ENCODE measurements around the gene SEC22A.

The SEC22A gene

DNA sequence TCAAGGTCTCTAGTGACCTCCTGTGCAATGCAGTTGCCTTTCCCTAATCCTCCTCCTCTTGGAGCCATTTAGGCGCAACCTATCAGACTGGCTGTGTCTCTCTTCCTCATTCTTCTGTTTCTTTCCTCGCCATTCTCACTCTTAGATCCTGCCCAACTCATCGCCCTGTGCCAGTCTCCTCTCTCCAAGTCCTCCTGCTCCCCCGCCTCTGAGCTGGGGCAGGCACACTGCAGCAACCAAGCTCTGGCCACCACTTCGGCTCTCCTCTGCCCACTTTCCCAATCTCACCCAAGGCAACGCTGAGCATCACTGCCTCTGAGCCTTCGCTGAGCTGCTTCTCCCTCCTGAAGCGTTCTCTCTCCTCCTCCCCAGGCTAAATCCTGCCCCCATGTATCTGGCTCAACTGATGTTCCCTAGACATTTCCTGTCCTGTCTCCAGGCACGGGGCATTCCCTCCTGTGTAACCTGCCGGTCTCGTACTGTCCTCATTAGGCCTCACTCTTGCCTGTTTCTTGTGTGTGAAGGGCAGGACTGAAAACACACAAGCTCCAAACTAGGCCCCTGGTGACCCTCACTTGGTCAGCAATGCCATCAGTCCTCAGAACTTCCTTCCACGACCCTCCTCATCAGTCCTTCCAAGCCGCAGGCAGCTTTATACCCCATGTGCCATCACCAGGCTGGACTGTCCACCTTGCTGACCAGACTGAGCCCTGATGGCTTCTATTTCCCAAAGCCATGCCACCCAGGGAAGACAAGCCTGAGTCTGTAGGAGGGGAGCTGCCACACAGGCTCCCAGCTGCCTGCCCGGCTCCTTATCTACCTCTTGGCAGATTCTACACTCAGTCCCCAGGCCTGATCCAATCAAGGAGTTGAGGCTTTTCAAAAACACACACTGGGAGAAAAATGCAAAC lies 85.6 kb downstream of the SEC22A start:
- no CpG with 5 or more reads among the region's 14 CpGs for WGBS, 2 donors (ENCODE audit: extremely low coverage in 2 of 2, insufficient read length in 2 of 2, insufficient replicate concordance in 1 of 2)
- H3K36me3 ChIP-seq (replicated peaks in 1 of 2; ENCODE audit: control insufficient read depth in 2 of 2, insufficient read depth in 2 of 2, low read length in 2 of 2) = no peaks in the 10 kb centered on the region
- no peaks in the 10 kb centered on the region for H3K9me3 ChIP-seq (replicated peaks in 1 of 2; ENCODE audit: control insufficient read depth in 2 of 2, insufficient read depth in 1 of 2, low read depth in 1 of 2, low read length in 2 of 2)
- no peak for DNase-seq (ENCODE audit: low spot score)
- no peak overlapping the region for H2BK15ac ChIP-seq (ENCODE audit: low read length)
- peak overlapping the region in 1 of 2 donors; percentile 37 for H3K4me3 ChIP-seq (ENCODE audit: low read length in 2 of 2)
- H2BK12ac ChIP-seq (ENCODE audit: low read length) = no peak overlapping the region
- no peak overlapping the region for H3K4me2 ChIP-seq (ENCODE audit: insufficient read depth, low read length, poor library complexity, severe bottlenecking)
- H4K8ac ChIP-seq (ENCODE audit: low read depth, low read length) = no peak overlapping the region
- H2AK5ac ChIP-seq (ENCODE audit: low read depth, low read length) = no peak overlapping the region
- H3K27me3 ChIP-seq (ENCODE audit: control insufficient read depth in 3 of 3, insufficient read depth in 3 of 3, low read depth in 1 of 3, low read length in 3 of 3) = peaks cover 0 to 7% (median 2%) of the 10 kb centered on the region in 3 experiments
- no peak overlapping the region for H2BK120ac ChIP-seq (ENCODE audit: low read depth, low read length)
- H3K79me1 ChIP-seq (ENCODE audit: low read depth, low read length) = no peaks in the 10 kb centered on the region
- no peak overlapping the region for H3K23ac ChIP-seq (ENCODE audit: low read depth, low read length, poor library complexity)
- H4K91ac ChIP-seq (ENCODE audit: low read depth, low read length, poor library complexity) = no peak overlapping the region
- no peak overlapping the region for H2BK5ac ChIP-seq (ENCODE audit: low read length)
- H3K4me1 ChIP-seq (ENCODE audit: control insufficient read depth in 2 of 2, insufficient read depth in 1 of 2, low read depth in 1 of 2, low read length in 2 of 2) = no peaks in the 10 kb centered on the region
- H3K14ac ChIP-seq (ENCODE audit: low read length) = no peak overlapping the region
- no peak overlapping the region for H2AFZ ChIP-seq (ENCODE audit: low read length)
- no peak overlapping the region for H3K4ac ChIP-seq (ENCODE audit: low read length)
- no peak overlapping the region for H3K9ac ChIP-seq (ENCODE audit: low read depth, low read length, poor library complexity)
- H3K18ac ChIP-seq (ENCODE audit: low read length) = no peak overlapping the region
- no peak overlapping the region for H3K27ac ChIP-seq (replicated peaks; ENCODE audit: low read length)

- Histone ChIP-seq H3K4me2 (ENCODE audit: insufficient read depth, low read length, poor library complexity, severe bottlenecking) (no peak overlapping the region), H3K4me1 (ENCODE audit: control insufficient read depth in 2 of 2, insufficient read depth in 1 of 2, low read depth in 1 of 2, low read length in 2 of 2) (no peaks in the 10 kb centered on the region), H3K27ac (replicated peaks; ENCODE audit: low read length) (no peak overlapping the region), H2BK5ac (ENCODE audit: low read length) (no peak overlapping the region), H3K36me3 (replicated peaks in 1 of 2; ENCODE audit: control insufficient read depth in 2 of 2, insufficient read depth in 2 of 2, low read length in 2 of 2) (no peaks in the 10 kb centered on the region), H3K4me3 (ENCODE audit: low read length in 2 of 2) (no peak overlapping the region), H3K4ac (ENCODE audit: low read length) (no peak overlapping the region), H3K9ac (ENCODE audit: low read depth, low read length, poor library complexity) (no peak overlapping the region), H2AK5ac (ENCODE audit: low read depth, low read length) (no peak overlapping the region), H3K9me3 (replicated peaks in 1 of 2; ENCODE audit: control insufficient read depth in 2 of 2, insufficient read depth in 1 of 2, low read depth in 1 of 2, low read length in 2 of 2) (no peaks in the 10 kb centered on the region), H2BK15ac (ENCODE audit: low read length) (no peak overlapping the region), H2BK120ac (ENCODE audit: low read depth, low read length) (no peak overlapping the region), H4K91ac (ENCODE audit: low read depth, low read length, poor library complexity) (no peak overlapping the region), H3K14ac (ENCODE audit: low read length) (no peak overlapping the region), H3K79me1 (ENCODE audit: low read depth, low read length) (no peaks in the 10 kb centered on the region), H3K18ac (ENCODE audit: low read length) (no peak overlapping the region), H4K8ac (ENCODE audit: low read depth, low read length) (no peak overlapping the region), H3K23ac (ENCODE audit: low read depth, low read length, poor library complexity) (no peak overlapping the region), H3K27me3 (ENCODE audit: control insufficient read depth in 3 of 3, insufficient read depth in 3 of 3, low read depth in 1 of 3, low read length in 3 of 3) (peaks cover 0 to 9% (median 2%) of the 10 kb centered on the region in 3 experiments), H2AFZ (ENCODE audit: low read length) (no peak overlapping the region), H2BK12ac (ENCODE audit: low read length) (no peak overlapping the region)
- WGBS, 2 donors (ENCODE audit: extremely low coverage in 2 of 2, insufficient read length in 2 of 2, insufficient replicate concordance in 1 of 2) = no CpG with 5 or more reads among the region's 6 CpGs
- DNase-seq (ENCODE audit: low spot score) = no peak
Measured at GRCh38 chr3:123287962-123288302, 86.2 kb downstream of the SEC22A start.

DNA sequence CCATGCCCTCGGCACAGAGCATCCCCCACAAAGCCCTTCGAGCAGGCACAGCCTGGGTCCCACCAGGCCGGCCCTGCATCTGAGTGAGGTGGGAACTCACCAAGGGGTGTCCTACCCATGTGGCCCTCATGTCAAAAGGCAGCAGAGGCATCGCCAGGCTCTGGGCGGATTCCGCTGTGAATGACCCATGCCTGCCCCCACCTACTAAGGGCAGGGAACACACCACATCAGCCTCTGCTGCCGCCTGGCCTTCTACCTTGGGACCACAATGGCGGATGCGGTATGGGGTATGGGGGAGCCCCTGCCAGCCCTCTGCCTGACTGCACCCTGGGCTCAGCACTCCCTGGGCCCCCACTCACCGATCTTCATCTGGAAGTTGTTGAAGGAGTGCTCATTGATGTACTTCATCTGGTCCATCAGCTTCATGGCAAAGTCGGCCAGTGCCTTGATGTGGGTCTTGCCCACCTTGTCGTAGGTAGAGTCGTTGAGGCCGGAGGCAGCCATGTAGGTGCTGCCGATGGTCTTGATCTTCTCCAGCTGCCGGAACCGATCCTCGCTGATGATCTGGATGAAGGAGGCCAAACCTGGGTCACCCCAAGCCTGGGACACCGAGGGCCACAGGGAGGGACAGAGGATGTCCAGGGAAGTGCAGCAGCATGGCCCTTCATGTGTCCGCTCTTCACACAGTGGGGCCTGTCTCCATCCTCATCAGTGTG lies 87.8 kb downstream of the SEC22A start:
- no peaks in the 10 kb centered on the region for H3K4me1 ChIP-seq (ENCODE audit: control insufficient read depth in 2 of 2, insufficient read depth in 1 of 2, low read depth in 1 of 2, low read length in 2 of 2)
- no CpG with 5 or more reads among the region's 20 CpGs for WGBS, 2 donors (ENCODE audit: extremely low coverage in 2 of 2, insufficient read length in 2 of 2, insufficient replicate concordance in 1 of 2)

More for the DNA sequence above, 87.8 kb downstream of the SEC22A start:
- Histone ChIP-seq H3K79me1 (ENCODE audit: low read depth, low read length) (no peaks in the 10 kb centered on the region), H3K14ac (ENCODE audit: low read length) (no peak overlapping the region), H3K4me2 (ENCODE audit: insufficient read depth, low read length, poor library complexity, severe bottlenecking) (no peak overlapping the region), H3K18ac (ENCODE audit: low read length) (peak overlapping the region; percentile 13), H3K9me3 (replicated peaks in 1 of 2; ENCODE audit: control insufficient read depth in 2 of 2, insufficient read depth in 1 of 2, low read depth in 1 of 2, low read length in 2 of 2) (no peaks in the 10 kb centered on the region), H3K27ac (replicated peaks; ENCODE audit: low read length) (no peak overlapping the region), H2AK5ac (ENCODE audit: low read depth, low read length) (peak overlapping the region; percentile 20), H2AFZ (ENCODE audit: low read length) (no peak overlapping the region), H3K9ac (ENCODE audit: low read depth, low read length, poor library complexity) (no peak overlapping the region), H3K4me3 (ENCODE audit: low read length in 2 of 2) (no peak overlapping the region), H3K23ac (ENCODE audit: low read depth, low read length, poor library complexity) (no peak overlapping the region), H2BK5ac (ENCODE audit: low read length) (no peak overlapping the region), H2BK12ac (ENCODE audit: low read length) (no peak overlapping the region), H3K27me3 (ENCODE audit: control insufficient read depth in 3 of 3, insufficient read depth in 3 of 3, low read depth in 1 of 3, low read length in 3 of 3) (peaks cover 0 to 9% (median 2%) of the 10 kb centered on the region in 3 experiments), H3K4ac (ENCODE audit: low read length) (no peak overlapping the region), H3K36me3 (replicated peaks in 1 of 2; ENCODE audit: control insufficient read depth in 2 of 2, insufficient read depth in 2 of 2, low read length in 2 of 2) (no peaks in the 10 kb centered on the region), H4K8ac (ENCODE audit: low read depth, low read length) (no peak overlapping the region), H4K91ac (ENCODE audit: low read depth, low read length, poor library complexity) (no peak overlapping the region), H2BK120ac (ENCODE audit: low read depth, low read length) (no peak overlapping the region), H2BK15ac (ENCODE audit: low read length) (no peak overlapping the region)
- DNase-seq (ENCODE audit: low spot score) = no peak
